ENCODE measurements around the gene PCSK5.

PCSK5 gene

GRCh38 chr9:76191493-76191892 lies 301.0 kb downstream of the PCSK5 start:
- Histone ChIP-seq H3K4me1 (ENCODE audit: low read length) (no peaks in the 10 kb centered on the region), H2AFZ (ENCODE audit: low read length) (no peak overlapping the region), H3K4me3 (ENCODE audit: low read length) (no peak overlapping the region), H3K9me3 (replicated peaks; ENCODE audit: insufficient read depth, low read length) (no peaks in the 10 kb centered on the region), H3F3A (ENCODE audit: insufficient read depth, low read length) (no peaks in the 10 kb centered on the region), H3K27me3 (replicated peaks; ENCODE audit: insufficient read depth, low read length) (no peaks in the 10 kb centered on the region), H3K4me2 (ENCODE audit: low read depth, low read length) (no peak overlapping the region), H3K36me3 (replicated peaks; ENCODE audit: insufficient read depth, low read length) (no peaks in the 10 kb centered on the region), H4K20me1 (ENCODE audit: insufficient read depth, low read length) (no peaks in the 10 kb centered on the region), H3K9ac (ENCODE audit: low read length) (no peak overlapping the region), H3K27ac (ENCODE audit: low read length) (no peak overlapping the region), H3K9me2 (replicated peaks; ENCODE audit: insufficient read depth, low read length) (no peaks in the 10 kb centered on the region), H3K79me2 (ENCODE audit: low read length) (no peaks in the 10 kb centered on the region)
- TF ChIP-seq CTCF (IDR thresholded peaks at IDR 0.05; ENCODE audit: low read length) (no peak), EZH2 (optimal IDR thresholded peaks at IDR 0.05; ENCODE audit: low read depth, low read length) (no peak), EZH2phosphoT487 (IDR thresholded peaks at IDR 0.05; ENCODE audit: low read length) (no peak)
- no peak for DNase-seq

GRCh38 chr9:76192013-76192412 lies 301.5 kb downstream of the PCSK5 start:
- Histone ChIP-seq H3K79me2 (ENCODE audit: low read length) (no peaks in the 10 kb centered on the region), H4K20me1 (ENCODE audit: insufficient read depth, low read length) (no peaks in the 10 kb centered on the region), H3K9ac (ENCODE audit: low read length) (no peak overlapping the region), H3K4me2 (ENCODE audit: low read depth, low read length) (no peak overlapping the region), H3K4me1 (ENCODE audit: low read length) (no peaks in the 10 kb centered on the region), H3F3A (ENCODE audit: insufficient read depth, low read length) (no peaks in the 10 kb centered on the region), H2AFZ (ENCODE audit: low read length) (no peak overlapping the region), H3K4me3 (ENCODE audit: low read length) (no peak overlapping the region), H3K27me3 (replicated peaks; ENCODE audit: insufficient read depth, low read length) (no peaks in the 10 kb centered on the region), H3K9me3 (replicated peaks; ENCODE audit: insufficient read depth, low read length) (no peaks in the 10 kb centered on the region), H3K36me3 (replicated peaks; ENCODE audit: insufficient read depth, low read length) (no peaks in the 10 kb centered on the region), H3K27ac (ENCODE audit: low read length) (no peak overlapping the region), H3K9me2 (replicated peaks; ENCODE audit: insufficient read depth, low read length) (no peaks in the 10 kb centered on the region)
- no peak for DNase-seq
- TF ChIP-seq EZH2phosphoT487 (IDR thresholded peaks at IDR 0.05; ENCODE audit: low read length) (no peak), EZH2 (optimal IDR thresholded peaks at IDR 0.05; ENCODE audit: low read depth, low read length) (no peak), CTCF (IDR thresholded peaks at IDR 0.05; ENCODE audit: low read length) (no peak)

GRCh38 chr9:76194896-76195295 lies 304.4 kb downstream of the PCSK5 start:
- Histone ChIP-seq H3K9ac (ENCODE audit: low read length) (no peak overlapping the region), H3K79me2 (ENCODE audit: low read length) (no peaks in the 10 kb centered on the region), H2AFZ (ENCODE audit: low read length) (no peak overlapping the region), H3K9me3 (replicated peaks; ENCODE audit: insufficient read depth, low read length) (no peaks in the 10 kb centered on the region), H3K4me1 (ENCODE audit: low read length) (no peaks in the 10 kb centered on the region), H3F3A (ENCODE audit: insufficient read depth, low read length) (no peaks in the 10 kb centered on the region), H4K20me1 (ENCODE audit: insufficient read depth, low read length) (no peaks in the 10 kb centered on the region), H3K27me3 (replicated peaks; ENCODE audit: insufficient read depth, low read length) (no peaks in the 10 kb centered on the region), H3K4me3 (ENCODE audit: low read length) (no peak overlapping the region), H3K27ac (ENCODE audit: low read length) (no peak overlapping the region), H3K36me3 (replicated peaks; ENCODE audit: insufficient read depth, low read length) (no peaks in the 10 kb centered on the region), H3K4me2 (ENCODE audit: low read depth, low read length) (no peak overlapping the region), H3K9me2 (replicated peaks; ENCODE audit: insufficient read depth, low read length) (no peaks in the 10 kb centered on the region)
- DNase-seq: no peak
- TF ChIP-seq EZH2 (optimal IDR thresholded peaks at IDR 0.05; ENCODE audit: low read depth, low read length) (no peak), EZH2phosphoT487 (IDR thresholded peaks at IDR 0.05; ENCODE audit: low read length) (no peak), CTCF (IDR thresholded peaks at IDR 0.05; ENCODE audit: low read length) (no peak)
